HG03280 (cell line): ENCODE measurements around the gene FAF1.

ENCODE experiments used
- ATAC-seq: cut with Tn5 transposase; IDR thresholded peaks from one replicate; pipeline ENCODE4 v1.9.1; 2021; ENCODE audit warnings: mild to moderate bottlenecking, moderate library complexity; ENCODE audit not compliant: unreplicated experiment

The FAF1 gene

DNA sequence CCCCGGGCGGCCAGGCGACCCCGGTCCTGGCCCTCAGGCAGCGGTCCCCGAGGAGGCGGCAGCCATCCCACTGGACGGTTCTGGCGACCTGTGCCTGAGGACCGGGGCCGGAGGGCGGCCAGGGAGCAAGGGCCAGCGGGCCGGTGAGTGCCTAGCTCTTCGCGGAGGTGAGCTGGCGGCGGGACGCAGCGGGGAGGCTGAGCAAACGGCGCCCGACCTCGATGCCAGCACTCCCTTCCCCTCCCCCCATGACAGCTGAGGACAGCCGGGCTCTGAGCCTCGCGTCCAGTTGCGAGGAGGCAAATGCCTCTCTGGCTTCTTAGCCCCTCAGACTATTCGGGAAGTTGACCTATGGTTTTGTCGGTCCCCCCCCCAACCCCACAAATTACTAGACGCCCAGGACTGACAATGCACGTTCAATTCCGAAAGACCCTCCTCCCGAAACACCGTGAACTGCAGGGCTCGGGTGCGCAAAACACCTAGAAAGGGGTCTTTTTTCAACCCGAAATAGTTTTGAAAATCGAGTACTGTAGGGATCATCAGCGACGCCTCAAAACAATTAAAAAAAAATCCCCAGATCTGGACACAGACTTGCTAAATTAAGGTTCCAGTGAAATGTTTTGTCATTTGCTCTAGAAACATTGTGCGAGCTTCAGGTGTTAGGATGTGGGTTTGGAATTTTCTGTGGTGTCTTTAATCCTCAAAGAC is 18.2 kb upstream of the FAF1 start:
- ATAC-seq, result peak; percentile 31

DNA sequence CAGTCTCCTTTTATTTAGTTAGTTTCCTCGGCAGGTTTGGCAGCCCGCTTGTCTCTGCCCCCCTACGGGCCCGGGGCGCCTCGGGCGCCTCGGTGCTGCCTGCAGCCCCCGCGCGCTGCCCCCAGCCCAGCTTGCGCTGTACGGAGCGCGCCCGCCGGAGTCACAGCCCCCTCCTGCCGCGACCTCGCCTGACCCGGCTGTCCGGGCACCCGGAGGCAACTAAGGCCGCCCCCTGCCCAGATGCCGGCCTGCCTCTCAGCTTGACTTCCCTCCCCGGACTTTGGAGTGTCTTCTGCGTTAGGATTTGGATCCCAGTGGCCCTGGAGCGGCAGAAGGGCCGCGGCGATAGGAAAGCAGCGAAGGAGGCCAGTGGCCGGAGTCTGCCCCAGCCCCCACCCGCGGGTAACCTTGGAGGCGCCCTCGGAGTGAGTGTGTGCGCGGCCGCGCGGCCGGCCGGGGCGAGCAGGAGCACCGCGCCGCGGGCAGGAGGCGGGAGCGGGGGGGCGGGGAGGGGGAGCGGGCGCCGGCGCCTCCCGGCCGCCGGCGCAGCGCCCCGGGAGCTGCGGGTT is 17.6 kb upstream of the FAF1 start:
- ATAC-seq, result peak; percentile 56

DNA sequence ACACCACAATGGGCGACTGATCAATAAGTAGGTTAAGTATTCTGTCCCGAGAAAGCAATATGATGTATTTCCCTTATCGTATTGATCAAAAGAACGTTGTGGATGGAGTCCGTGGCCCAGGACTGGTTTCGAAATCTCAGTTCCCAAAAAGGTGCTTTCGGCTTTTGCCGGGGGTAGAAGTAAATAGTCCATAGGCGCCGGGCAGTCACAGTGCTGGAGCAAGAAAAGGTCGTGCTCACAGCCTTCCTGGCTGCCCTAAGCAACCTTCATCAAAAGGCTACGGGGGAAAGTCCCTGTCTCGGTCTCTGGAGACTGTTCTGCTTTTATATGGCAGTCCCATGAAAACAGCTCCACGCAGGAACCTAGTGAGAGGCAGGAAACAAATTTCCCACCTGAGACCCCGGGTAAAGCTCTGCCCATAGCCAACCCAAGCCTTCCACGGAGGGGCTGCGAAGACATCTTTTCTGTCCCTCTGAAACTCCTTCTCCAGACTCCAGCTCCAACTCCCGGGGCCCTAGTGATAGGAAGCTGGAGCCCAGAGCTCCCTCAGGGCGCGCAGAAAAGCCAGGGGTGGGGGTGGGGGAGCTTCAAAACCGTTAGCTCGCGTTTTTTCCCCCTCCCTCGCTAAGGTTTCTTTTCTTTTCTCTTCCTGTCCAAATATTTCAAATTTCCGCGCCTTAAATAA is 17.0 kb upstream of the FAF1 start:
- no peak for ATAC-seq

DNA sequence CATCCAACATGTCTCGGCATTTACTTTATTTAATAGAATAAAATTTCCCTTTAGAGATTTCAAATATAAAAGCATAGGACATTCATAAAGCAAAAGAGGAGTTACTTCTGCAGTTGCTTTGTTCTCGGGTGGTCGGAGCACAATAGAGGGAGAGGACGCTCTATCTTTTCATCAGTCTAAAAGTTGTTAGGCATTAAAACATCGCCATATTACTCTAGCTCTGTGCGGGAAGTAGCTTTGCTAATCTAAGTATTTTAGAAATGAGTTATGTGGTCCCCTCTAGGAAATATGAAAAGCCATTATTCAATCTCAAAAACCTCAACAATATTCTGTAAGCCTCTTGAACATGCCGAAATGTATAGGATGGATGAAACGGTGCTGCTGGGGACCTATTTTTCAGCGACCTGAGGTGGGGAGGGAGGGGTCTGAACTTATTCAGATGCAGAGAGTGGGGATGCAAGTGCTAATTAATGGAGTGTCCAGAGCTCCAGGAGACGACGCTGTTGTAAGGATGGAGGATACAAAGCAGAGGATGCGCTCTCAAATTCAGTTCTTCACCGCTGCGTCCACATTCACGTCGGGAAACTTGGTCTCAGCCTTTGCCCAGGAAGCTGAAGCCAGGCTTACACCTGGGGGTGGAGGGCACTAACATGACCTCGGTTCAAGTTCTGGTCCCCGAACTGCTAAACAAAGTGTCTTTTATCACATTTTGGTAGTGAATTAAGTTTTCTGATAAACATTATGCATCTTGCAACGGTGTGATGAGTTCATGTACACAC is 16.2 kb upstream of the FAF1 start:
- no peak for ATAC-seq

DNA sequence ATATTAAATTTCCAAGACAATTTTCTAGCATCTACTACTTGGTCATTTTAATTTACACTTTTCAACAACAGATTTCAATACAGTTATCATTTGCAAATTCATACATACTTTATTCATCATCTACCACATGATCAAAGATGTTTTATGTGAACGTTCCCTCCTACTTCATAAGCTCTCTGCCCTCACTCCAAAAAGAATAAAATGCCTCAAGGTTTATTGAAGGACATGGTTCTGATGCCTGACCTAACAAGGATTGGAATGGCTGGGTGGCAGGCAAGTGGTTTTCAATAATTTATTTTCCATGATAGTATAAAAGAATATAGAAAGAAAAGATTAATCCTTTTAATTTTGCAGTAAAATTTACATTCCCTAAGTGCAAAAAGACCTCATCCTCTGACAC is 15.4 kb upstream of the FAF1 start:
- ATAC-seq, result no peak

DNA sequence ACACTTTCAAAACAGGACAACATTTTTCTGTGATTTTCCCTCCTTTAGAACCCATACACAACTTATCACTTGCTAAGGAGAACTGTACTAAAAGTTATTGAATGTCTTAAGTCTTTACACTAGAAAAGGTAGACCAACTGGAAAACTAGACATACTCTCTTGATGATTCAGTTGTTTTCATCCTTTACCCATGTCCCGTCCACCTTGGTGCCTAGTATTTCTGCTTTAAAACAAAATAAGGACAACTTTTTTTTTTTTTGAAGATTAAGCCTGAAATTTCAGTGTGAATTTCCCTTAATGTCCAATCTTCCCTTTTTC is 14.5 kb upstream of the FAF1 start:
- no peak for ATAC-seq

DNA sequence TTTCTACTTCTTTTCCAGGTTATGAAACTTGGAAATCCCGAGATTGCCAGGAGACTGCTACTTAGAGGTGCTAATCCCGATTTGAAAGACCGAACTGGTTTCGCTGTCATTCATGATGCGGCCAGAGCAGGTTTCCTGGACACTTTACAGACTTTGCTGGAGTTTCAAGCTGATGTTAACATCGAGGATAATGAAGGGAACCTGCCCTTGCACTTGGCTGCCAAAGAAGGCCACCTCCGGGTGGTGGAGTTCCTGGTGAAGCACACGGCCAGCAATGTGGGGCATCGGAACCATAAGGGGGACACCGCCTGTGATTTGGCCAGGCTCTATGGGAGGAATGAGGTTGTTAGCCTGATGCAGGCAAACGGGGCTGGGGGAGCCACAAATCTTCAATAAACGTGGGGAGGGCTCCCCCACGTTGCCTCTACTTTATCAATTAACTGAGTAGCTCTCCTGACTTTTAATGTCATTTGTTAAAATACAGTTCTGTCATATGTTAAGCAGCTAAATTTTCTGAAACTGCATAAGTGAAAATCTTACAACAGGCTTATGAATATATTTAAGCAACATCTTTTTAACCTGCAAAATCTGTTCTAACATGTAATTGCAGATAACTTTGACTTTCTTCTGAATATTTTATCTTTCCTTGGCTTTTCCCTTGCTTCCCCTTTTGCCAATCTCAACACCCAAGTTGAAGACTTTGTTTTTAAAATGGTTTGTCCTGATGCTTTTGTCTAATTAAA is 14.0 kb upstream of the FAF1 start:
- no peak for ATAC-seq

DNA sequence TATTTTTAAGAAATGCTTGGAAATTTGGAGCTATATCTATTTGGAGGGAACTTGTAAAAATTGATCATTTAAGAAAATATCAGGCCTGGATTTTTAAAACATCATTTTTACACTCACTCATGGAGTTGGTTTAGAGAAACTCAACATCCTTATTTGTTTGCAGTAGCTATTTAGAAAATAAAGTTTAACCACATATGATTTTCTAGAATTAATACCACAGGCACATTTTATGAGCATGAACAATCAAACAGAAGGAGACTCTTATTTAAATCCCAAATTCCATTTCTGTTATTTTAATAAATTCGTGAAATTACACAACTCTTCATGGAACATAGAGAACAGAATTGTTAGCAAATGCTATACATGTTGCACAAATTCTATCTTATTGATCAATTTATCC is 13.2 kb upstream of the FAF1 start:
- no peak for ATAC-seq

DNA sequence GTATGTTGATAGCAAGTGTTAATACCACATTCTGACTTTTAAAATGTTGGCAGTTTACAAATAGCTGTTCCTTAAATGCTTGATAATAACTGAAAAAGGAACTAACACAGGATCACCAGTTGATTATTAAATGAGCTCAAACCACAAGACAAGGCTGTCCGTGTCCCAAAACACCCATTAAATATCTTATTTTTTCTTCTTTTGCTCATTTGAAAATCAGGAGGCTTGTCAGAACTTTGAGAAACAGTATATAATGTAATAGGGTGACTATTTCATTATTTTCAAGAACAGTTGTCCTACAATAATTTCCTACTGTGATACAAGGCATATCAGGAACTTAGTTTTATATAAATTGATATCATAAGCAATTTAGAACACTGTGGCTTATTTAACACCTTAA is 12.7 kb upstream of the FAF1 start:
- no peak for ATAC-seq

DNA sequence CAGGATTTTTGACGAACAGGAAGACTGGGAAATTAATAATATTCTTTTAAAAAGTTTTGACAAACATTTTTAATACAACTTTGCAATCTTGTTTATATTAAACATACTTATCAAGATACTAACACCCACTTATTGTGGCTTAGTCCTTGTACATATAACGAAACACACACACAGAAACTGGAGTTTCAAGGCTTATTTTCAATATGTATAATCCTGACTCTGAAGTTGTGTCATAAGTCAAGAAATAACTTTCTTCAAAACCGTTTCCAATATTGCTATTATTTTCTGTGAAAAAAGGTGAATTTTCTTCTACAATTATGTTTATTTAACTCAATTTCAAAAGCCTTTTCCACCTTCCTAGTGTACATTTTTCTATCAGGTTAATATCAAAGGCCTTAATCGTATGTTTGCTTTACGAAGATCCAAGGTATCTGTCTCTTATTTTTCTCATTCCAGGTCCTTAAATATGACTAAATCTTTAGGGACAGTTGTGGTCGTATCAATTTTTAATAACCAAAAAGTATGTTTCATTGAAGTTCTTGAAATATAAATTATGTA is 11.8 kb upstream of the FAF1 start:
- ATAC-seq, result no peak

DNA sequence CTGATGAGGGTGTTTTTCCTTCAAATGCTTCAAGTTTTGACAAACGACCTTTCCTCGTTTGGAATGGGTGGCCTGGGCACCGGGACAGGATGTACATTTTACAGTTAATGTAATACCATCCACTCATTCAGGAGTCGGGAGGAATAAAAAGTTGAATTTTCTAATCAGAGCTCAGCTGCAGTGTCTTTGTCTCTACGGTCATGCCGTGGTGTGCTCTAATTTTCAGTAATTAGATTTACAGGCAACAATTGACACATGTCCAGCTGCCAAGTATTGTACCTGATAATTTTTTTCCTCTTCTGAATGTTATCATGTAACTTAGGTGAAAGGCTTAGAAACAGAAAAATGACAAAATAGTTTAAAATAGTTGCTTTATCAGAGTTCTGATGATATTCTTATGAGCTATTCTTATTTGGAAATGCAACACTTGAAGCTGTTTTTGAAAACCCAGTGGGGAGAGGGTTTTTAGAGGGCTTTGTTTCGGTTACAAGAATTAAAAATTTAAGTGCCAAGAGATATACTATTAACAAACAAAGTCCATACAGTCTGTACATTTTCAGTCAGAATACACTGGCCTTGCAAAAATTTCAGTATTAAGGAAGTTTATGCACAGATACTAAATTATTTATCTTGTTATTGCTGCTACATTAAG is 11.0 kb upstream of the FAF1 start:
- ATAC-seq, result no peak

DNA sequence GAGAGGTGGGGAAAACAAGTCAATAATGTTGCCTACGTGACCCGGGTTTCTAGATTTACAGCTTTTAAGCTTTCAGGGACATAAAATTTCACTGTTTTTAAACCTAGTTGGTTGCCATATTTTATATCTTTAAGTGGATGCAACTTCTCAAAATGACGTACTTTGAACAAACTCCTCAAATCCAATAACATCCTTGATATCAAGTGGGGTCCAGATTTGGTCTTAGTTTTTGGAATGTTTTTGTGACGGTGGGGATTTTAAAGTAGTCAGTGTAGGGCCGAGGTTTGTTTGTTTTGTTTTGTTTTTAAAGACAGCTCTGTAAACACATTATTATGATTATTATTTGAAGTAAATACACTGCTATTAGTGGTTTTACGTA is 10.4 kb upstream of the FAF1 start:
- ATAC-seq, result no peak

DNA sequence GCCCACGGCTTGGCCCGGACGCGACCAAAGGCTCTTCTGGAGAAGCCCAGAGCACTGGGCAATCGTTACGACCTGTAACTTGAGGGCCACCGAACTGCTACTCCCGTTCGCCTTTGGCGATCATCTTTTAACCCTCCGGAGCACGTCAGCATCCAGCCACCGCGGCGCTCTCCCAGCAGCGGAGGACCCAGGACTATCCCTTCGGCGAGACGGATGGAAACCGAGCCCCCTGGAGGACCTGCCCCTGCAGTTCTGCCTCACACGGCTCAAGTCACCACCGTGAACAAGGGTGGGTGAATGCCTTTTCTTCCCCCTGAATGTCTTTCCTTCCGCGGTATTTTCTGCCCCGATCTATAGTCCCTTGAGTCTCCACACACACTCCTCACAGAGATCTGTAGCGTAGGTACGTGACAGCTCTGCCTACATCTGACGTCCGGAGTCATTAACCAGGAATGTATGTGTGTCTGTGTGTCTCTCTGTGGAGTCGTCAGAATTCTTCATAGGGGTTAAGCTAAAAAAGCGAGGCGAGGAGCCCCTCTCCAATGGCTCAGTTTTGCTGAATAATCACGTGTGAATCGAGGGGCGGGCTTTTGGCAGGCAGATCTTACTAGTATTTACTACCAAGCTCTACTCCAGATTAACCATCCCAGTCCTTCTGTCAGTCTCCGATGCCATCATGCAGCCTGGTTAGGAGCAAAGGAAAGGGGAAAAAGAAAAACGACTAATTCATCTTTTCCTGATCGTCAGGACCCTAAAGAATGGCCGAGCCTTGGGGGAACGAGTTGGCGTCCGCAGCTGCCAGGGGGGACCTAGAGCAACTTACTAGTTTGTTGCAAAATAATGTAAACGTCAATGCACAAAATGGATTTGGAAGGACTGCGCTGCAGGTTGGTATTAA is 9.8 kb upstream of the FAF1 start, which contains the start of gene CDKN2C:
Gene CDKN2C, plus strand, starts transcription at position 635 of the 898 bp plus-strand sequence. Its CDS starts 124 bp downstream, at position 759.
- peak; percentile 24 for ATAC-seq

DNA sequence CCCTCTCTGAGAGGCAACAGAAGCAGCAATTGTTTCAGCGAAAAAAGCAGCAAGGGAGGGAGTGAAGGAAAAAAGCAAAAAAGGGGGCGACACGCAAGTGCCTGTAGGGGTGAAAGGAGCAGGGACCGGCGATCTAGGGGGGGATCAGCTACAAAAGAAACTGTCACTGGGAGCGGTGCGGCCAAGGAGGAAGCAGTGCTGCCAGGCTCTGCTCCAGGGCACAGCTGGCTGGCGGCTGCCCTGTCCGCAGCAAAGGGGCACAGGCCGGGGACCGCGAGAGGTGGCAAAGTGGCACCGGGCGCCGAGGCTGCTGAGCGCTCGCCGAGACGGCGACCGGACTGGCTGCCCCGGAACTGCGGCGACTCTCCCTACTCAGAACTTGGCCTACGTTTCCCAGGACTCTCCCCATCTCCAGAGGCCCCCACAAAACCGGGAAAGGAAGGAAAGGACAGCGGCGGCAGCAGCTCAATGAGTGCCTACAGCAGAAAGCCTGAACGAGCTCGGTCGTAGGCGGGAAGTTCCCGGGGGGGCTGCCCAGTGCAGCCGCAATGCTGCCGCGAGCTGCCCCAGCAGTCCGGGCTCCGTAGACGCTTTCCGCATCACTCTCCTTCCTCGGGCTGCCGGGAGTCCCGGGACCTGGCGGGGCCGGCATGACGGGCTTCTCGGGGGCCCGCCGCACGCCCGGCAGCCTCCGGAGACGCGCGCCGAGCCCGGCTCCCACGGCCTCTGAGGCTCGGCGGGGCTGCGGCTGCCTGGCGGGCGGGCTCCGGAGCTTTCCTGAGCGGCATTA is 8.9 kb upstream of the FAF1 start:
- peak; percentile 26 for ATAC-seq

DNA sequence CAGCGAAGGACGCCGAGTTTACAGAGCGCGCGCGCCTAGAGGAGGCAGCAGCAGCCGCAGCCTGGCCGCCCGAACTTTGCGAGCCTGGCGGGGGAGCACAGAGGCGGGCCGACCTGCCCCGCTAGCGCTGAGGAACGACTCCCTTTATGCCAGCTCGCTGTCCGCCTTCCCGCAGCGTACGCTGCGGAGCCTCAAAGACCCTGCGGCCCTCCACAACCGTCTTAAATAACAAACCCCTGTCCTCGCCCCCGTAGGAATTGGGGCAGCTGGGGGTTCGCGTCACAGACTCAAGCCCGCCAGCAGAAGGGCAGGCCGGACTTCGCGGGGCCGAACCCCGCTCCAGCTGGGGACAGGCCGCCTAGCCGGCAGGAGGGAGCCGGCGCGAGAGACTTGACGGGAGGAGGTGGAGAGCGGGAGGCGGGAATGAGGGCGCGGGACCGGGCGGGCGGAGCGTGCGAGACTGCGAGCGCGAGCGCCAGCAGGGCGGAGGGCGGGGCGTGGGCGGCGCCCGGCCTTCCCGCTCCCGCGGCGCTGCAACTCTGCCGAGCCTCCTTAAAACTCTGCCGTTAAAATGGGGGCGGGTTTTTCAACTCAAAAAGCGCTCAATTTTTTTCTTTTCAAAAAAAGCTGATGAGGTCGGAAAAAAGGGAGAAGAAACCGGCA is 8.2 kb upstream of the FAF1 start:
- peak; percentile 70 for ATAC-seq

DNA sequence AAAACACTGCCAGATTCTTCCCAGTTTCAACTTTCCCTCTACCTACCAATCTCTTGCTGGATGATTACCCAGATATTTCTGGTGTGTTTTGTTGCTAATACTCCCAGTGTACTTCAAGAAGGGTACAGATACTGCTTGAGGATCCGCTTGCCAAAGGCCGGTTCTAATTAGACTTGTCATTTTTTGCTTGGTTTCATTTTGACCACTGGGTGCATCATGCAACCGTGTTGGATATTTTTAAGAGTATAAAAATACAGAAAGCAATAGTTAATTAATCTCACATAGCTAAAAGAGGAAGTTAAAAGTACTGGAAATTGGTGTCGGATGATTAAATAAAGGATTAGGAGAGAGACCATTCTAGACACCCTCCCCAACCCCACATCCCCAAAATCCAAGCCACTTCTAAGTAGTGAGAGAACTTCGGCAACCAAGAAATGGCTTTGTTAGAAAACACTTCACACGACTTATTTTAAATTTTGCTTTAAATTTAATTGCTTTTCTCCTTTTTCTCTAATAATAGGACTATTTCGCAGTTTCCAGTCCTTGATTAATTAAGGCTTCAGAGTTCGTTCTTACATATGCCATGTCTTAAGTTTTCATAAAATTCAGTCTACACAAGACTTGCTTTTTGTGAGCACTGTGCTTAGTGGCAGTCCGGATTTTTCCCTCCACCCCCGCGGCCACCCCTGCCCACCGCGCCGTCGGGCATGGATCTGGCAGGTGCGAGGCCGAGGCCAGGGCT is 7.5 kb upstream of the FAF1 start:
- no peak for ATAC-seq

DNA sequence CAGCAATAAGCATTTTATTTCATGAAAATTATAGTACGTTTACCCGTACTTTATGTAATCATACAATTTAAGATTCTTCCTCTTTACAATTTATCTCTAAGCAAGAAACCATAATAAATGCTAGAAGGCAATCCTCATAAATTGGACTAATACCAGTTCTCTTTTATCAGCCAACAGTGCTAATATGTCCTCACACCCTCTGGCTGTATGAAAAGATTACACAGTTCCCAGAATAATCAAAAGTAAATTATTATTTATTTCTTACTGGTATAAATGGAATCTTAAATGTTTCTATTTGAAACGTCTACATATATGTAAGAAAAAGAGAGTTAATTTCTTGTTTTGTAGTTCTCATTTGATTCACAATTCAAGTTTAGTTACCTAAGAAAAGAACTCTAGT is 6.9 kb upstream of the FAF1 start:
- no peak for ATAC-seq
